SU-DHL-6 (cell line): ENCODE measurements around the gene SYT8.

ENCODE experiments used
- EZH2phosphoT487 ChIP-seq: fragments of 200-600 bp; sonication (generic), shearing (Covaris generic); conservative IDR thresholded peaks from 2 replicates; pipeline ENCODE4 v1.6.1; 2018; ENCODE audit warnings: mild to moderate bottlenecking, antibody characterized with exemption, low read length, moderate library complexity, mixed read lengths
- TF ChIP-seq, protein P1 (sequence below): fragments of 200-600 bp; sonication (generic); IDR thresholded peaks from one replicate; pipeline ENCODE4 v1.5.1; 2017; ENCODE audit warnings: antibody characterized with exemption, mild to moderate bottlenecking, low read length, moderate library complexity; ENCODE audit not compliant: insufficient read depth, poor library complexity, severe bottlenecking

DNA sequence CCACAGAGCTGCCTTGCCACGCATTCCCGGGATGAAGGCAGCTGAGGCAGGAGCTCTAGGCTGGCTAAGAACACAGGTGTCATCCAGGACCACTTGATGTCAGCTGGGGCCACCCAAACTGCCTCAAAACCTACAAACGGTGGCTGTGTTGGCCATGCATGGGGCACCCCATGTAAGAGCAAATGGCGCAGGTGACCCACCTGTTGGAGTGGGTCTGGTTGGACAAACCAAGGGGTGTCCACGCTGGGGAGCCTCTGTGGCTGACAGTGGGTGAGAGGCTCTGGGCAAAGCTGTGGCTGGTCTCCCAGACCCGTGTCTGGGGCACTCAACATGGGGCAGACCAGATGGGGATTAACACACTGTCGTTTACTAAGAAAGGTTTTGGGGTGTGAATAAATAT, 19.0 kb upstream of the SYT8 start:
- TF ChIP-seq, protein P1, sequence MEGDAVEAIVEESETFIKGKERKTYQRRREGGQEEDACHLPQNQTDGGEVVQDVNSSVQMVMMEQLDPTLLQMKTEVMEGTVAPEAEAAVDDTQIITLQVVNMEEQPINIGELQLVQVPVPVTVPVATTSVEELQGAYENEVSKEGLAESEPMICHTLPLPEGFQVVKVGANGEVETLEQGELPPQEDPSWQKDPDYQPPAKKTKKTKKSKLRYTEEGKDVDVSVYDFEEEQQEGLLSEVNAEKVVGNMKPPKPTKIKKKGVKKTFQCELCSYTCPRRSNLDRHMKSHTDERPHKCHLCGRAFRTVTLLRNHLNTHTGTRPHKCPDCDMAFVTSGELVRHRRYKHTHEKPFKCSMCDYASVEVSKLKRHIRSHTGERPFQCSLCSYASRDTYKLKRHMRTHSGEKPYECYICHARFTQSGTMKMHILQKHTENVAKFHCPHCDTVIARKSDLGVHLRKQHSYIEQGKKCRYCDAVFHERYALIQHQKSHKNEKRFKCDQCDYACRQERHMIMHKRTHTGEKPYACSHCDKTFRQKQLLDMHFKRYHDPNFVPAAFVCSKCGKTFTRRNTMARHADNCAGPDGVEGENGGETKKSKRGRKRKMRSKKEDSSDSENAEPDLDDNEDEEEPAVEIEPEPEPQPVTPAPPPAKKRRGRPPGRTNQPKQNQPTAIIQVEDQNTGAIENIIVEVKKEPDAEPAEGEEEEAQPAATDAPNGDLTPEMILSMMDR = no peak
- no peak for TF ChIP-seq EZH2phosphoT487
